GM12891 (cell line): ENCODE data around the gene VWF.
A peak's percentile ranks its signal among the peaks of the same experiment; 100 is the strongest.

ENCODE experiments used
- DNase-seq: peaks from one replicate; pipeline ENCODE4 v3.0.0; 2011; ENCODE audit warnings: low spot score; ENCODE audit not compliant: insufficient read length
- FAIRE-seq: peaks from 2 replicates; lab custom pipeline; 2011; peaks lifted over from hg19 to GRCh38; lab: Jason Lieb, UNC
- PAX5 ChIP-seq: IDR thresholded peaks from 2 replicates; pipeline ENCODE4 v1.6.1; 2011; ENCODE audit warnings: low read length, moderate library complexity, mild to moderate bottlenecking; ENCODE audit not compliant: insufficient read depth, severe bottlenecking
- POLR2A ChIP-seq: IDR thresholded peaks from 2 replicates; pipeline ENCODE4 v1.6.1; 2011; ENCODE audit warnings: low read depth, low read length, control low read depth
- POLR2AphosphoS5 ChIP-seq: IDR thresholded peaks from 2 replicates; pipeline ENCODE4 v1.6.1; 2011; ENCODE audit warnings: low read depth, low read length, control low read depth
- POU2F2 ChIP-seq: IDR thresholded peaks from 2 replicates; pipeline ENCODE4 v1.6.1; 2011; ENCODE audit warnings: low read depth, mild to moderate bottlenecking, control low read depth, low read length, moderate library complexity
- SPI1 ChIP-seq: IDR thresholded peaks from 2 replicates; pipeline ENCODE4 v1.6.1; 2011; ENCODE audit warnings: low read depth, low read length, control low read depth
- TAF1 ChIP-seq: IDR thresholded peaks from 2 replicates; pipeline ENCODE4 v1.6.1; 2011; ENCODE audit warnings: low read depth, low read length, control low read depth

Gene VWF

GRCh38 chr12:6062757-6063735 lies 61.4 kb downstream of the VWF start:
- DNase-seq: peak; percentile 69
- peak; percentile 93 for FAIRE-seq
- TF ChIP-seq TAF1: no peak
- TF ChIP-seq POLR2A: no peak
- no peak for TF ChIP-seq POLR2AphosphoS5
- no peak for TF ChIP-seq SPI1
- no peak for TF ChIP-seq POU2F2
- no peak for TF ChIP-seq PAX5

DNA sequence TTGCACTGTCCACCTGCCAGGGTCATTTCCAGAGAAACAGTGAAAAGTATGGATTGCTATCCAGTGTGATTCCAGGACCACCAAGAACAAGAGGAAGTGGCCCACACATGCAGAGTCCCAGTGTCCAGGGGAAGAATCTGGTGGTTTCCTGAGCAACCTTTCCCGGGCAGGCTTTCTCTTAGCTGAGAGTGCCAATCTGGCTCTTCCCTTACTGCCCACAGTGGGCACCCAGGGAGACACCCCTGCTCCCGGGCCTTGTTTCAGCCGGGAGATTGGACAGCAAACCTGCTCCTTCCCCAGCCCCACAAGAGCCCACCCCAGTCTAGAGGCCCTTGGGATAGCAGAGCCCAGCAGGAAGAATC lies 62.1 kb downstream of the VWF start:
- TF ChIP-seq SPI1: no peak
- DNase-seq (no peak), FAIRE-seq (no peak)

- no peak for FAIRE-seq
- no peak for DNase-seq
- TF ChIP-seq POU2F2: no peak
- TF ChIP-seq PAX5: no peak
- no peak for TF ChIP-seq SPI1
- no peak for TF ChIP-seq POLR2AphosphoS5
- TF ChIP-seq POLR2A: no peak
- no peak for TF ChIP-seq TAF1
Observed at GRCh38 chr12:6061660-6062059, 62.8 kb downstream of the VWF start.

DNA sequence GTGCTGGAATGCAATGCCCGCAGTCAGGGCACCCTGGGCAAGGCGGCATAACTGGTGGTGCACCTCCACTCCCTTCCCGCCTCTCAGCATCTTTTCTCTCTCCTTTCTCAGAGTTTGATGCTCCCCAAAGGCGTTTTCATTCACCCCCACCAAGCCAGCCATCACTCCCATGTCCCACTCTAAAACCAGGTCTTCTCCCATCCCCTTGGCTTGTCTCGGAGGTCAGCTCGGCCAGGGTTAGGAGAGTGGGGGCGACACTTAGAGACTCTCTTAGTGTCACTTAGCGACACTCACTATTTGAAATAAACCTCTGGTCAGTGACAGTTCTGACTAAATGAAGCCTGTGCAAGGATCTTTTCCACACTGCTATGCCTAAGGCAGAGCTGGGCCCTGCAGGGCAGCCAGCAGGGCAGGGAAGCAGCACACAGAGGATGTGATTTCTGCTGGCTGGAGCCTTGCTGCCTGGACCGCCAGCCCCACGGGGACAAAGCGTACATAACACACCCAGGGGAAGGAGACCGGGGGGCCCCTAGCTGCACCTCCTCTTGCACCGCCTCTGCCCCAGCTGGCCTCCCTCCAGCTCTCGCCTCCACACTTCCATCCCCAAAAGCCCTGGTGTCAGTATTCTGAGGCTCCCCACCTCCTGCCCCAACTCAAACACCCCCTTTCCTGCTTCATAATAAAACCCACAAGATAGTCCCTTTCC lies 64.5 kb downstream of the VWF start:
- TF ChIP-seq PAX5 (no peak), POU2F2 (no peak), SPI1 (no peak), TAF1 (no peak), POLR2AphosphoS5 (no peak), POLR2A (no peak)
- FAIRE-seq: no peak
- no peak for DNase-seq

GRCh38 chr12:6059221-6059620 lies 65.2 kb downstream of the VWF start:
- FAIRE-seq (no peak), DNase-seq (no peak)
- TF ChIP-seq PAX5: no peak
- no peak for TF ChIP-seq POLR2AphosphoS5
- TF ChIP-seq SPI1: no peak
- TF ChIP-seq TAF1: no peak
- no peak for TF ChIP-seq POLR2A
- TF ChIP-seq POU2F2: no peak

GRCh38 chr12:6058481-6059161 lies 65.8 kb downstream of the VWF start:
- DNase-seq (no peak), FAIRE-seq (no peak)
- TF ChIP-seq TAF1 (no peak), POLR2AphosphoS5 (no peak), SPI1 (no peak), POU2F2 (no peak), POLR2A (no peak), PAX5 (no peak)

DNA sequence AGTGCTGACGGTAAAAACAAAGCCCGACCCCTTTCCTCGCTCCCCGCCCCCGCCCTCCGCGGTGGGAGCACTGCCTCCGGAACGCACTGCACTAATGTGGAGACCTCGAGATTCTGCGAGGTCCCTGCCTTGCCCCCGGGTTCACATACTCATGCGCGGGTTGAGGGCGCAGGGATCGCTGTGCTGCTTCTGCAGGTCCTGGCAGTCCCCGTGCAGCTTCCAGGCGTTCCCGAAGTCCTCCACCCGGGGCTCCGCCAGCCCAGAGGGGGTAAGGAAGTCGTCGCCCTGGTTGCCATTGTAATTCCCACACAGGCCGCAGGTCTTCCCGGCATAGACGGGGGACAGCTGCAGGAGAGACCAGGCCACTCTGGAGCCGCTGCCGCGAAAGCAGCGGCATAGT lies 66.8 kb downstream of the VWF start:
- TF ChIP-seq POU2F2: no peak
- TF ChIP-seq POLR2A: no peak
- TF ChIP-seq PAX5: no peak
- TF ChIP-seq SPI1: no peak
- TF ChIP-seq POLR2AphosphoS5: no peak
- TF ChIP-seq TAF1: no peak
- no peak for FAIRE-seq
- DNase-seq: no peak

- TF ChIP-seq TAF1 (no peak), SPI1 (no peak), POLR2A (no peak), POU2F2 (no peak), PAX5 (no peak), POLR2AphosphoS5 (no peak)
- DNase-seq (no peak), FAIRE-seq (no peak)
Observed at GRCh38 chr12:6056406-6057240, 67.8 kb downstream of the VWF start.

DNA sequence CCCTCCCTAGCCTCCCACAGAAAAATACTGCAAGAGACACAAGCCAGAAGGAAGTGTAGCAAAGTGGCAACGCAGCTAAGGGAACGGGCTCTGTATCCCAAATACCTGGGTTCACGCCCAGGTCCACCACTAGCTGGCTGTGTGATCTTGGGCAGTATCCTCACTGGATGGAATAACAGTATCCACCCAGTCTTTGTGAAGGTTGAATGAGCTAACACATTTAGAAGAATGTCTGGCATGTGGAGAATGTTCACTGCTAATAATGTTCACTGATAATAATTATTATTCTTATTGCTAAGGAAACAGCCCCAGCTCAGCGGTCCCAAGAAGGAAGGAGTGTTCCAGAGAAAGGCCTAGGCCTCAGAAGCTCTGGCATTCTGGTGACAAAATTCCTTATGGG lies 70.9 kb downstream of the VWF start:
- FAIRE-seq (no peak), DNase-seq (no peak)
- no peak for TF ChIP-seq POLR2A
- no peak for TF ChIP-seq TAF1
- TF ChIP-seq POU2F2: no peak
- TF ChIP-seq SPI1: no peak
- TF ChIP-seq PAX5: no peak
- no peak for TF ChIP-seq POLR2AphosphoS5
